ENCODE results near the gene PTPN20.
"Not testable (repeated sequence)": the region's sequence is repeated elsewhere in the genome, so short reads cannot be mapped to it uniquely, and the experiment has no call there.

Gene PTPN20

GRCh38 chr10:46963356-46963755 lies 52.1 kb downstream of the PTPN20 start:
- not testable (repeated sequence) for DNase-seq

DNA sequence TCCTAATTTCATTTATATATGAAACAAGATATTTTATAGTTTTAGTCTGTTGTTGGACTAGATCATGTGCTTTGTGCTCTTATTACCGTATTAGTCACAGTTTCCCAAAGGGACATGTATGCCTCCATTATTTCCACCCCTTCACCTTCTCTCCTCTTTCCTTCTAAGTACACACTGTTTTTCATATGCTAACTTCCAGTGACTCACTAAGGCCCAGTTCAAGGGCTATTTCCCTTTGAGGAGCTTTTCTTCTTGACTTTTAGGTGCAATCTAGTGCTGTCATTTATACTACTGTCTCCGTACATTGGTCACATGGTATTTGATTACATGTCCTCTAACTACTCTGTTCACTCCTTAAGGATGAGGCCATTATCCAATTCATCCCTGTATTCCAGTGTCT lies 55.8 kb downstream of the PTPN20 start:
- DNase-seq, result not testable (repeated sequence)

DNA sequence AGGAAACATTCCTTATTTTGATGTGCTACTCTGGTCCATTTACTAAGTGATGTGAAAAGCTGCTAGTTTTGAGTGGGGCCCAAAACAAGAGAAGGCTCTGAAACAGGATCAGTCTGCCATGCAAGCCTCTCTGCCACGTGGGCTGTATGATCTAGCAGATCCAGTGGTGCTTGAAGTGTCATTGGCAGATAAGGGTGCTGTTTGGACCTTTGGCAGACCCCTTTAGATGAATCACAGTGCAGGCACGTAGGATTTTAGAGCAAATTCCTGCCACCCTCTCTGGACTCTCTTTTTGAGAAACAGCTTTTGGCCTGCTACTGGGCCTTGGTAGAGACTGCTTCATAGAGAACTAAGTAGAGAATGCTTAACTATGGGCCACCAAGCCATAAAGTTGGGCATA lies 69.0 kb downstream of the PTPN20 start:
- DNase-seq, result not testable (repeated sequence)

DNA sequence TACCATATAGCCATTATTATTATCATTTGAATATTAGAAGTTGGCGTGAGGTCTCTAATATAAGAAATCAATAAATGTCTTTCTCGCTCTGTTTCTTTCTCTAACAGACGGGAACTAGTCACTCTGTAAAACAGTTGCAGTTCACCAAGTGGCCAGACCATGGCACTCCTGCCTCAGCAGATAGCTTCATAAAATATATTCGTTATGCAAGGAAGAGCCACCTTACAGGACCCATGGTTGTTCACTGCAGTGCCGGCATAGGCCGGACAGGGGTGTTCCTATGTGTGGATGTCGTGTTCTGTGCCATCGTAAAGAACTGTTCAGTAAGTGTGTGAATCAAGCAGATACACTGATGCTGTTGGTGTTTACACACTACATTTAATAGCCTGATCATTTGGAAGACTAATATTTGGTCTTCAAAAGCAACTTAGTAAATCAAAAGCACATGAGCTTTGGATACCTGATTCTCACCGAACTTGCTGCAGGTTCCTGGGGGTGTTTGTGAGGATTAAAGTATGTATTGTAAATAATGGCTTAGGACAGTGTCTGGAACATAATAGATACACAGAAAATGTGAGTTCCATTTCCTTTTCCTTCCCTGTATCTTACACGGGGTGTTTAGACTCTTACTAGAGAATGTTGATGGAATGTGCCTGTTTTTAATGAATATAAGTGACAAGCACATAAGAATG lies 76.2 kb downstream of the PTPN20 start:
- DNase-seq, result not testable (repeated sequence)

DNA sequence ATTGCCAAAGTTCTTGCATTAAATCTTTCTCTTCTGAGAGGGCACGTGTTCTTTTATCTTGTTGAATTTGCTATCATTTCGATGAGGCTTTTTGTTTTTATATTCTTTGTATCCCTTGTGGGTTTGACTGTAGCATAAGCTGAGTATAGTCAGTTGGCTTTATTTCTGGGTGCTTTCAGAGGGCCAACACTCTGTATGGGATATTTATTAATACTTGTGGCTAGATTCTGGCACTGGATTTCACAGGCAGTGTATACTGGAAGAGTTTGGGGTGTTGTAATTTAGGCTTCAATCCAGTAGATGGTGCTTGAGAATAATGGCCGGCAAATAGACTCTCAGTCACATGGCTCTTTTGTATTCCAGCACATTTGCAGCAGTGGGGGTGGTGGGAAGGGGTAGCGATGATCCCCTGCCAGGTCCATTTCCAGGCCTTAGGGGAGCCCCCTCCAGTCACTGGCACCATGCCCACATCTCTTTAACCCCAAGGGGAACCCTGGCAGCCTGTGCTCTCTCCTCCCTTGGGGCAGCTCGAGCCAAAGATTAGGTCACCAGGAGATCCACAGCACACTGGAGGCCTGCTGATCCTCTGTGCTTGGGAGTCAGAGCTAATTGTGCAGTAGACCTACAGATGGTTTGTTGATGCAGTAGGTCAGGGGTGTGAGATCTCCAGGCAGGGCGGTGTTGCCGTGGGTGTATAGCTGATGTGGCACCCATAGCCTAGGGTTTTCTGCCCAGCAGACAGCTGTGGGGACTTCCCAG lies 81.8 kb downstream of the PTPN20 start:
- DNase-seq, result no peak

- no peak for DNase-seq
Measured at GRCh38 chr10:46995234-46995633, 84.0 kb downstream of the PTPN20 start.

DNA sequence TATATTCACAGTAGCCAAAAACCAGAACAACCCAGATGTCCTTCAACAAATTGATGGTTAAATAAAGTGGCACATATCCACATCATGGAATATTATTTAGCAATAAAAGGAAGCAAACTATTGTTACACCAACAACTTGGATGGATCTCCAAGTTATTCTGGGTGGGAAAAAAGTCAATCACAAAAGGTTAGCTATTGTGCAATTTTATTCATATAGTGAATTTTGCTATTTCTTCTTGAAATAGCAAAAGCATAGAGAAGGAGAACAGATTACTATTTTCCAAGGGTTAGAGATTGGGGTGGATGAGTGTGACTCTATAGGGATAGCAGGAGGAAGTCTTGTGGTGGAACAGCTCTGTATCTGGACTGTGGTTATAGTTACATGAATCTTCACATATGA lies 87.0 kb downstream of the PTPN20 start:
- DNase-seq, result no peak

DNA sequence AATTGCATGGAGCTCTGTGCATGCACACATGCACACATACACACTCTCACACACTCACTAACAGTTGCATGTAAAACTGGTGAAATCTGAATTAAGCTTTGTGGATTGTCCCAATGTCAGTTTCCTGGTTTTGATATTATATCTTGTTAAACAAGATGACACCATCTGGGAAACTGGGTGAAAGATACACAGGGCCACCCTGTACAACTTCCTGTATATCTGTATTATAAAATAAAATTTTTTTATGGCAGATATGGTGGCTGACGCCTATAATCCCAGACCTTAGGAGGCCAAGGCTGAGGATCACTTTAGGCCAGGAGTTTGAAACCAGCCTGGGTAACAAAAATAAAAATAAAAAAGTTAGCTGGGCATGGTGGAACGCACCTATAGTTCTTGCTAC lies 87.4 kb downstream of the PTPN20 start:
- no peak for DNase-seq

- no peak for DNase-seq
Measured at GRCh38 chr10:46999217-46999616, 88.0 kb downstream of the PTPN20 start.

DNA sequence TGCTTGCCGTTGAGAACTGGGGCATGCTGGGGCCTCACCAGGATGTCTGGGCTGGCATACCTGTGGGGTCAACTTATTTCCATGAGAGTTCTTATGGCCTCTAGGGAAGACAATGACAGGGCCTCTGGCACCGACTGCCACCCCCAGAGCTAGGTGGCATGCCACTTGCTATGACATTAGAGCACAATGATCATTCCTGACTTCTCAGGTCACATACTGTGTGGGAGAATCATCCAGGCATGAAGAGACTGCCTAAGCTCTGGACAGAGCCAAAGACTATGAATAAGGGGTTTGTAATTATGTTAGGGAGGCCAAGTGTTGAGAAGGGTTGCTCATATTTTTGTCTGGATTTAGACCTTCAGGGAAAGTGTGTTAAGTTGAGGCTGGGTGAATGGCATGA lies 97.5 kb downstream of the PTPN20 start:
- no peak for DNase-seq

DNA sequence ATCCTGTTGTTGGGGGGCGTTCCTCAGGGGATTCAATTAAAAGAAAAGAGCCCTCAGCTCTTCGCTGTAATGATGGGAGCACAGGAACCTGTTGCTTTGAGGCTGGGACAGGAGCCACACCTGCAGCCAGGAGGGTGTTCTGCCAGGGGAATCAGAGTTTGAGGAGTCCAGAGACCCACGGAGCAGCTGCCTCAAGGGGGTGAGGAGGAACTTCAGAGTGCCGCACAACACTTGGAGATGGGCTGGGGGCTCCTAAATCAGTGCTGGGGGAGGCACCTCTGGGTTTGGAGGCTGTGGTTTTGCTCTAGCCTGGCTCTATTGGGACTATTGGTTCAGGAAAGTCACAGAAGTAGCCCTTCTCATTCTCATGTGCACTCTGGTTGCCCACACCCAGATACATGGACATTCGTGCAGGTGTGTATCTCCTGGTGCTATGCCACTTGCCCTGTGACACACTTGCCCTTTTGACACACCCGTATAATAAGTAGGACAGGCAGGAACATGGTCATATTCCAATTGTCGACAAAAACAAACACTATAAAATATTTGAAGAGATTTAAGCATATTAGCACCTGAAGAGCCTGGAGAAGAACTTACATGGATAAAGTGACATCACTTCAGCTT lies 98.1 kb downstream of the PTPN20 start:
- DNase-seq, result no peak

- no peak for DNase-seq
Measured at GRCh38 chr10:47010036-47010435, 98.8 kb downstream of the PTPN20 start.

DNA sequence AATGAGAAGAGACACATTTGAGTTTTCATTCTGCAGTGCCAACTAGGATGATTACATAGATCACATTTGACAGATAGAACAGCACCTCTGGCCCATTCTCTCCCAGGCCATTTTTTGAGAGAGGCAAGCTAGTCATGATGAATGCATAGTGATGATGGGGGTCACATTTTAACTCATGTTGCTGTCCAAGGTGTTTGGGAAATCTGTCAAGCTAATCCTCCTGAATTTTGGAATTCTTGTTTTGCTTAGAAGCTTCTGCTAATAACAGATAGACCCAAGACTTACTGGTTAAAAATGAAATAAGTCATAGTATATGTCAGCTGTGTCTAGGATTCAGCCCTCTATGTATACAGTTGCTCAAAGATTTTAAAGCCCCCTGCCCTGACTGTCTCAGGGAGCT lies 101.0 kb downstream of the PTPN20 start:
- no peak for DNase-seq

- DNase-seq, result no peak
Measured at GRCh38 chr10:47013507-47014154, 102.4 kb downstream of the PTPN20 start.

- no peak for DNase-seq
Measured at GRCh38 chr10:47015404-47015803, 104.2 kb downstream of the PTPN20 start.

- no peak for DNase-seq
Measured at GRCh38 chr10:47016564-47016963, 105.3 kb downstream of the PTPN20 start.

- DNase-seq, result no peak
Measured at GRCh38 chr10:47018026-47018735, 107.0 kb downstream of the PTPN20 start.

GRCh38 chr10:47019155-47020145 lies 108.2 kb downstream of the PTPN20 start:
- DNase-seq, result no peak

- no peak for DNase-seq
Measured at GRCh38 chr10:47020471-47020870, 109.2 kb downstream of the PTPN20 start.

- no peak for DNase-seq
Measured at GRCh38 chr10:47021850-47022249, 110.6 kb downstream of the PTPN20 start.

- no peak for DNase-seq
Measured at GRCh38 chr10:47022311-47023131, 111.3 kb downstream of the PTPN20 start.
